B cell (primary cell): ENCODE data around the gene PAFAH2. TPM values are rescaled to one million over a fixed set of nuclear protein-coding genes. Genes with fewer than 3 reads are reported as not detected.

Source experiments
- ATAC-seq: fragments of 200-7000 bp; cut with Tn5 transposase; one replicate; pipeline ENCODE4 v1.10.0; 2021; ENCODE audit warnings: low read depth, mild to moderate bottlenecking, moderate number of reproducible peaks, moderate library complexity
- CTCF ChIA-PET: fragments of 350-600 bp; sonication (Branson Sonifier 250); formaldehyde crosslinking; loops from one replicate; lab custom pipeline; 2021; ENCODE audit warnings: antibody characterized with exemption, inconsistent platforms; lab: Charles Lee
- POLR2A ChIA-PET: fragments of 350-600 bp; sonication (Branson Sonifier 250); formaldehyde crosslinking; loops from one replicate; lab custom pipeline; 2021; ENCODE audit warnings: antibody characterized with exemption; lab: Charles Lee
- DNase-seq: peaks from one replicate; pipeline ENCODE4 v3.0.0; 2013
- H2AFZ ChIP-seq: 2 replicates; pipeline ENCODE4 v1.6.1; 2012; ENCODE audit warnings: mild to moderate bottlenecking, low read depth, low read length; ENCODE audit not compliant: insufficient read depth, poor library complexity, severe bottlenecking
- H3K27ac ChIP-seq, 2 donors: 1 replicate in 1 of 2; 2 replicates in 1 of 2; pipeline ENCODE4 v1.5.1; 2012 to 2013; ENCODE audit warnings: low read length in 2 of 2, mild to moderate bottlenecking in 2 of 2, moderate library complexity in 1 of 2
- H3K27me3 ChIP-seq, 4 experiments: fragments of 200-600 bp in 1 of 4; sonication (generic) in 1 of 4; replicated peaks in 1 of 4; 1 replicate in 2 of 4; 2 replicates in 2 of 4; pipeline versions ENCODE4 v1.6.1 to v1.7.0; 2013 to 2016; ENCODE audit warnings: low read length in 3 of 4, mild to moderate bottlenecking in 2 of 4, mixed read lengths in 1 of 4, moderate library complexity in 1 of 4; ENCODE audit not compliant: insufficient read depth in 4 of 4, control insufficient read depth in 3 of 4; ENCODE audit errors: control extremely low read depth in 1 of 4
- H3K36me3 ChIP-seq, 2 experiments: replicated peaks in 1 of 2; 1 replicate in 1 of 2; 2 replicates in 1 of 2; pipeline versions ENCODE4 v1.6.1 to v1.7.1; 2013; ENCODE audit warnings: low read length in 1 of 2; ENCODE audit not compliant: insufficient read depth in 2 of 2, control insufficient read depth in 1 of 2; ENCODE audit errors: control extremely low read depth in 1 of 2, extremely low read depth in 1 of 2
- H3K4me1 ChIP-seq, 2 donors: fragments of 200-600 bp in 1 of 2; sonication (generic) in 1 of 2; 1 replicate in 1 of 2; 2 replicates in 1 of 2; pipeline versions ENCODE4 v1.5.1 to v1.6.1; 2013 to 2017; ENCODE audit warnings: low read length in 2 of 2; ENCODE audit not compliant: control insufficient read depth in 2 of 2, insufficient read depth in 2 of 2
- H3K4me2 ChIP-seq: replicated peaks from 2 replicates; pipeline ENCODE3; 2012; ENCODE audit warnings: mild to moderate bottlenecking, low read depth, low read length; ENCODE audit not compliant: poor library complexity, severe bottlenecking
- H3K4me3 ChIP-seq, 5 experiments: fragments of 200-600 bp in 1 of 5; sonication (generic) in 1 of 5; 1 replicate in 3 of 5; 2 replicates in 2 of 5; pipeline versions ENCODE4 v1.5.1 to v1.7.0; 2011 to 2016; ENCODE audit warnings: low read length in 4 of 5, mild to moderate bottlenecking in 4 of 5, low read depth in 2 of 5, control low read depth in 1 of 5, moderate library complexity in 1 of 5; ENCODE audit not compliant: insufficient read depth in 1 of 5; ENCODE audit errors: control extremely low read depth in 1 of 5, extremely low read depth in 1 of 5
- H3K79me2 ChIP-seq: fragments of 200-600 bp; sonication (generic); one replicate; pipeline ENCODE4 v1.6.0; 2016; ENCODE audit warnings: low read length; ENCODE audit not compliant: control insufficient read depth, insufficient read depth
- H3K9ac ChIP-seq: fragments of 200-600 bp; sonication (generic); 2 replicates; pipeline ENCODE4 v1.6.1; 2017; ENCODE audit warnings: mild to moderate bottlenecking, low read length, moderate library complexity
- H3K9me3 ChIP-seq, 3 donors: one replicate each; pipeline versions ENCODE4 v1.6.1 to v1.7.1; 2013; ENCODE audit warnings: low read length in 2 of 3; ENCODE audit not compliant: control insufficient read depth in 2 of 3, insufficient read depth in 1 of 3; ENCODE audit errors: control extremely low read depth in 1 of 3
- H4K20me1 ChIP-seq: 2 replicates; pipeline ENCODE4 v1.6.0; 2012; ENCODE audit warnings: mild to moderate bottlenecking, low read length; ENCODE audit not compliant: insufficient read depth, control insufficient read depth, poor library complexity, severe bottlenecking
- H3K27ac Mint-ChIP-seq: one replicate; pipeline ENCODE4 v1.8.0; 2021; ENCODE audit warnings: mixed read lengths
- H3K27me3 Mint-ChIP-seq: one replicate; pipeline ENCODE4 v1.8.0; 2021; ENCODE audit warnings: mixed read lengths
- H3K4me1 Mint-ChIP-seq: one replicate; pipeline ENCODE4 v1.8.0; 2021; ENCODE audit warnings: mixed read lengths
- H3K4me3 Mint-ChIP-seq: one replicate; pipeline ENCODE4 v1.8.0; 2021; ENCODE audit warnings: mixed read lengths
- H3K9me3 Mint-ChIP-seq: one replicate; pipeline ENCODE4 v1.8.0; 2022; ENCODE audit warnings: mixed read lengths; ENCODE audit not compliant: insufficient read depth
- CTCF ChIP-seq: fragments of 200-600 bp; IDR thresholded peaks from one replicate; pipeline ENCODE4 v1.8.0; 2022; ENCODE audit warnings: antibody characterized with exemption, mild to moderate bottlenecking
- EZH2 ChIP-seq: IDR thresholded peaks from 2 replicates; pipeline ENCODE4 v1.6.1; 2012; ENCODE audit warnings: borderline replicate concordance, low read depth, mild to moderate bottlenecking, moderate library complexity, low read length; ENCODE audit not compliant: insufficient read depth, poor library complexity, severe bottlenecking
- WGBS: methylation state at CpG from one replicate; pipeline ENCODE4 v1.1.5; 2013; ENCODE audit warnings: missing lambda C conversion rate; ENCODE audit not compliant: insufficient coverage; 5-methylcytosine and 5-hydroxymethylcytosine counted together
- intact Hi-C: fragments of 100-400 bp; cut with micrococcal nuclease; formaldehyde crosslinking; loops from one replicate; pipeline ENCODE4 v1.10.0; 2022
- polyA minus RNA-seq: library from RNA; depleted of rRNA, polyadenylated mRNA; stranded (reverse); fragments of >200 nt; gene quantifications from 2 replicates; pipeline ENCODE4 v1.2.3, GENCODE V29; 2012
- polyA plus RNA-seq: library from polyadenylated mRNA; depleted of rRNA; stranded (reverse); fragments of >200 nt; gene quantifications from 2 replicates; pipeline ENCODE4 v1.2.3, GENCODE V29; 2012
- total RNA-seq, 2 donors: library from RNA; stranded (reverse); fragments of 120-200 nt in 1 of 2; gene quantifications; 1 replicate in 1 of 2; 2 replicates in 1 of 2; pipeline versions ENCODE4 v1.2.3 to v1.2.4, GENCODE V29; 2013 to 2022

The PAFAH2 gene
- total RNA-seq (8.8 and 10.8 TPM in 2 replicates), polyA plus RNA-seq (5.1 and 6.0 TPM in 2 replicates), polyA minus RNA-seq (3.9 and 8.1 TPM in 2 replicates)
- total RNA-seq (2013) = 8.8 TPM

DNA sequence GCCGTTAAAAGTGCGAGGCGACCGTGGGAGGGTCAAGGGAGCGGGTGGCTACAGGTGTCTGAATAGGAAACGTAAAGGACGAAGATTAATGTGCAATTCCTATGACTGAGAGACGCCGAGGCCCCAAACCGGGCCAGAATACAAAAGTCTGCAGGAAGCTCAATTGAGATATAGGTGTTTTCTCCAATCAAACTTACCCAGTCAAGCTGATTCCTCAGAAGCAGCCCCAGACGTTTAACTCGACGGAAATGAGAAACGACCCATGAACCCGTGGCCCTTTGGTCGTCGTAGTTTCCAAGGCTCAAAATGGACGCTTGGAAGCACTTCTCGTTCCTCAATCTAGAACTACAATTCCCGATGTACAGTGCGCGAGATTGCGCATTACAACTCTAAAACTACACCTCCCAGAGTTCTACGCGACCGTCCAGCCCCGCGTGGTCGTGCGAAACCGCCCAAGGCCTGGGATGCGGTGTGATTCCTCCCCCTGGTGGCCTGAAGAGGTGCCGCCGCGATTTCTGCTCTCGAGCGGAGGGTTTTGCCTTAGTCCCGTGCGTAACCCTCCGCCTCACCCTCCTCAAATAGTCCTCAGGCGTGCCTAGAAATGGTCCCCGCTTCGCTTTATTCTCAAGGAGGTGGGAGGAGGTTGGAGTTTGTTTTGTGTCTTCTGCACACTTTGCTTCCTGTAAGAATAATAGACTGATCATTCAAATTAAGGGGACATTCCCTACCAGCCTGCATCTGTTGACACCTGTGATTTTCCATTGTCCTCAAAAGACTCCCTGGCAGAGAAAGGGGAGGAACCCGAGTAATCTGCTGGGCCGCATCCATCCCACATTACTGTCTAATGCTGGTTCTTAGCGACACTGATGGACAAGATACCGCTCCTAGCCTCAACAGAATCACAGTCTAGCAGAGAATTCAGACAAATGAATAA, at the start of gene PAFAH2:
Gene PAFAH2, minus strand, starts transcription at position 236 of the 934 bp plus-strand sequence. CDS start 7,247 bp downstream, outside the sequence.
- Histone ChIP-seq H2AFZ (peak within 1 kb of the TSS; percentile 98), H3K9me3 (no peaks in the 10 kb centered on the region), H3K79me2 (peaks cover 27% of the 10 kb centered on the region), H4K20me1 (no peaks in the 10 kb centered on the region), H3K4me3 (peak within 1 kb of the TSS; percentile 65 to 90 (median 83)), H3K27ac (peak within 1 kb of the TSS; percentile 77 to 91), H3K9ac (peak within 1 kb of the TSS; percentile 91), H3K36me3 (no peaks in the 10 kb centered on the region), H3K4me2 (peak within 1 kb of the TSS; percentile 93), H3K4me1 (peaks cover 13 to 17% of the 10 kb centered on the region in 2 donors), H3K27me3 (no peaks in the 10 kb centered on the region)
- WGBS = 0% methylated on average over 32 of the region's 47 CpGs
- DNase-seq = peak; percentile 99
- TF ChIP-seq EZH2 = no peak
- TF ChIP-seq CTCF = peak; percentile 87
- Mint-ChIP-seq H3K4me3 (peak within 1 kb of the TSS; percentile 95), H3K4me1 (peaks cover 20% of the 10 kb centered on the region), H3K27me3 (no peaks in the 10 kb centered on the region), H3K27ac (peak within 1 kb of the TSS; percentile 93), H3K9me3 (no peaks in the 10 kb centered on the region)
- ATAC-seq = peak; percentile 98
- ChIA-PET CTCF (interaction anchor here (0.7 to 9.9 kb wide), 17 partner anchors 8 to 188 kb away, joined by 3 to 210 read pairs (median 5); partner anchors contain the start of genes PAQR7 and STMN1), POLR2A (interaction anchor here (0.6 to 1.8 kb wide), 2 partner anchors 101 to 103 kb away, joined by 5 to 10 read pairs; no protein-coding TSS in a partner anchor)
- intact Hi-C loops = loop anchor here (1.0 to 2.0 kb wide), 8 partner anchors 37 to 765 kb away; partner anchors contain the start of genes AUNIP, DHDDS and SYF2
